Psoas muscle (tissue), 8 donors: ENCODE measurements around the gene USP15. TPM values are rescaled to one million over a fixed set of nuclear protein-coding genes. Genes with fewer than 3 reads are reported as not detected.

ENCODE experiments used
- ATAC-seq, 4 donors: fragments of 200-7000 bp; cut with Tn5 transposase; one replicate each; pipeline ENCODE4 v1.9.1; 2020; ENCODE audit warnings: moderate library complexity in 3 of 4, mild to moderate bottlenecking in 2 of 4
- DNase-seq, 2 donors: peaks; one replicate each; pipeline ENCODE4 v3.0.0-alpha.2; 2020
- H3K27ac ChIP-seq: fragments of 200-600 bp; one replicate; pipeline ENCODE4 v1.8.0; 2022
- H3K27me3 ChIP-seq, 3 donors: fragments of 200-600 bp in 1 of 3; one replicate each; pipeline versions ENCODE4 v1.6.1 to v1.8.0; 2013 to 2022; ENCODE audit warnings: low read length in 2 of 3, mild to moderate bottlenecking in 2 of 3, moderate library complexity in 1 of 3; ENCODE audit not compliant: insufficient read depth in 3 of 3
- H3K36me3 ChIP-seq, 2 donors: fragments of 200-600 bp in 1 of 2; one replicate each; pipeline versions ENCODE4 v1.6.1 to v1.8.0; 2013 to 2022; ENCODE audit warnings: low read depth in 1 of 2, mild to moderate bottlenecking in 1 of 2, moderate library complexity in 1 of 2; ENCODE audit not compliant: insufficient read depth in 1 of 2
- H3K4me1 ChIP-seq: fragments of 200-600 bp; one replicate; pipeline ENCODE4 v1.8.0; 2022
- H3K4me3 ChIP-seq: fragments of 200-600 bp; one replicate; pipeline ENCODE4 v1.8.0; 2022; ENCODE audit warnings: mild to moderate bottlenecking
- H3K9me3 ChIP-seq: fragments of 200-600 bp; one replicate; pipeline ENCODE4 v1.8.0; 2022
- CTCF ChIP-seq: fragments of 200-600 bp; IDR thresholded peaks from one replicate; pipeline ENCODE4 v1.8.0; 2022; ENCODE audit warnings: antibody characterized with exemption
- WGBS, 3 donors: extraction: QIAGEN DNeasy Blood & Tissue Kit; methylation state at CpG; one replicate each; pipeline versions ENCODE4 v1.1.6 to v1.1.7; 2013; 5-methylcytosine and 5-hydroxymethylcytosine counted together
- intact Hi-C, 2 donors: fragments of 100-400 bp; cut with DNase I; formaldehyde crosslinking; loops; one replicate each; pipeline versions ENCODE4 v1.11.0 to v1.14.2; 2022
- polyA plus RNA-seq, 3 donors: library from polyadenylated mRNA; stranded (reverse); fragments of 200-250 nt; gene quantifications; one replicate each; pipeline ENCODE4 v1.2.3, GENCODE V29; 2013
- total RNA-seq, 4 donors: library from RNA; stranded (reverse); fragmentation: NEBNext Ultra II Directional in 2 of 4; extraction: Animal tissue kit (Norgen Biotek cat#: 25700) in 2 of 4; gene quantifications; one replicate each; pipeline versions ENCODE4 v1.2.1 to v1.2.4, GENCODE V29; 2021 to 2023
- donor health status: healthy with polysubstance abuse.
- donor health status: DM: no; HTN: no; CAD: no; lungs with moderate emphysema.
- donor health status: Bipolar disorder and iron deficiency.
- donor health status: healthy.
- donor health status: DM: yes; HTN: yes; CAD: no.
- donor health status: DM: no; HTN: no; CAD: no.
- donor health status: DM: no; HTN: no; CAD: no.
- donor health status: DM: yes; HTN: yes; CAD: no.

The USP15 gene
- total and polyA plus RNA-seq, 7 donors, result 27.6 to 65.6 (median 48.7) TPM

GRCh38 chr12:62215506-62215905, 44.7 kb upstream of the USP15 start:
- ATAC-seq (no peak), DNase-seq (no peak)
- Histone ChIP-seq H3K9me3 (no peaks in the 10 kb centered on the region), H3K27ac (no peak overlapping the region), H3K4me1 (no peaks in the 10 kb centered on the region), H3K4me3 (no peak overlapping the region), H3K36me3 (no peaks in the 10 kb centered on the region), H3K27me3 (no peaks in the 10 kb centered on the region)
- intact Hi-C loops, result no loop called here
- no peak for TF ChIP-seq CTCF
- WGBS, 3 donors, result 52 to 64% (median 52%) methylated on average over 2 of the region's 2 CpGs

GRCh38 chr12:62217466-62218194, 42.6 kb upstream of the USP15 start:
- no peaks in the 10 kb centered on the region for H3K9me3 ChIP-seq
- no peak for DNase-seq
- TF ChIP-seq CTCF, result no peak
- H3K27ac ChIP-seq, result no peak overlapping the region
- H3K4me1 ChIP-seq, result no peaks in the 10 kb centered on the region
- no peak overlapping the region for H3K4me3 ChIP-seq
- no peaks in the 10 kb centered on the region for H3K36me3 ChIP-seq
- intact Hi-C loops, result no loop called here
- 93 to 96% (median 95%) methylated on average over 6 of the region's 6 CpGs for WGBS, 3 donors
- H3K27me3 ChIP-seq, result no peaks in the 10 kb centered on the region
- no peak for ATAC-seq

DNA sequence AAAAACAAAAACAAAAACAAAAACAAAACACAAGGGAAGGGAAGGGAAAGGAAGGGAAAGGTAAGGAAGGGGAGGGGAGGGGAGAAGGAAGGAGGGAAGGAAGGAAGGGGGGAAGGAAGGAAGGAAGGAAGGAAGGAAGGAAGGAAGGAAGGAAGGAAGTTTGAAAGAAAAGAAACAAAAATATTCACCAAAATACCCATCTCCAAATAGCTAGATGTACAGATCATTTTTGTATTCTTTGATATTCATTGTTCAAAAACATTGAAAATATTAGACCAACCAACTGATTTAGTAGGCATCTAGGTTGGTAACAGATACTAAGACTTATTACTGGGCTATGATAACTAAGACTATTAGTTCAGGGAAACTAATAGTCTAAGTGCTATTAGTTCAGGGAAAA, 39.1 kb upstream of the USP15 start:
- intact Hi-C loops, result no loop called here
- TF ChIP-seq CTCF, result no peak
- no peak for DNase-seq

DNA sequence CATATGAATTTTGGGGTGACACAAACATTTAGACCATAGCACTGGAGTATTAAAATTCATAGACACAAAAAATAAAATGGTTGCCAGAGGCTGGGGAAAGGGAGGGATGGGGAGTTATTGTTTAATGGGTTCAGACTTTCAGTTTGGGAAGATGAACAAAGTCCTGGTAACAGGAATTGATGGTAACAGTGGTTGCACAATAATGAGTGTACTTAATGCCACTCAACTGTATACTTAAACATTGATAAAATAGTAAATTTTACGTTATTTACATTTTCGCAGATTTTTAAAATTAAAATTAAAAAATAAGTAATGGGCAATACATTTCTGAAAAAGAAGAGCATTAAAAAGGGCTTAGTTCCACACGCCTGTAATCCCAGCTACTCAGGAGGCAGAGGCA, 35.6 kb upstream of the USP15 start:
- 65 to 89% (median 73%) methylated on average over 3 of the region's 3 CpGs for WGBS, 3 donors
- Histone ChIP-seq H3K4me3 (no peak overlapping the region), H3K27me3 (no peaks in the 10 kb centered on the region), H3K9me3 (no peaks in the 10 kb centered on the region), H3K4me1 (no peaks in the 10 kb centered on the region), H3K36me3 (no peaks in the 10 kb centered on the region), H3K27ac (no peak overlapping the region)
- no peak for TF ChIP-seq CTCF
- no peak for ATAC-seq
- no peak for DNase-seq
- intact Hi-C loops, result no loop called here

More for the DNA sequence above, 39.1 kb upstream of the USP15 start:
- H3K27me3 ChIP-seq, result no peaks in the 10 kb centered on the region
- H3K36me3 ChIP-seq, result no peaks in the 10 kb centered on the region
- no peaks in the 10 kb centered on the region for H3K4me1 ChIP-seq
- H3K9me3 ChIP-seq, result no peaks in the 10 kb centered on the region
- no peak for ATAC-seq
- H3K4me3 ChIP-seq, result no peak overlapping the region
- H3K27ac ChIP-seq, result no peak overlapping the region

DNA sequence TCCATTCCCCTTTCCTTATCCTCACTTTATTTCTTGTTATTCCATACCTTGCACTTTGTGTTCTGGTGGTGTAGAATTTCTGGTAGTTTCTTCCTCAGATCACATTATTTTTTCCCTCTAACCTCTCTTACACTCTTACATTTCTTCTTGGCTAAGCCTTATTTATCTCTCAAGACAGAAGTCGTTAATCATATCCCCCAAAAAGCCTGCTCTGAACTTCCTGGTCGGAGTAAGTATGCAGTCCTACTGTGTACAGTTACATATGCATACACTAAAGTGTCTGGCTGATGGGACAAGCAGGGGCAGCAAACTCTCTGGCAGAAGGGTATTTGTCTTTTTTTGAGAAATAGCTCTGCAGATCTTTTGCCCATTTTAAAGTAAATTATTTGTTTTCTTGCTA, 33.1 kb upstream of the USP15 start:
- no peak overlapping the region for H3K4me3 ChIP-seq
- TF ChIP-seq CTCF, result no peak
- DNase-seq (no peak), ATAC-seq (no peak)
- H3K27ac ChIP-seq, result no peak overlapping the region
- no peaks in the 10 kb centered on the region for H3K27me3 ChIP-seq
- 46 to 56% (median 49%) methylated on average over 2 of the region's 2 CpGs for WGBS, 3 donors
- intact Hi-C loops, result no loop called here
- H3K4me1 ChIP-seq, result no peaks in the 10 kb centered on the region
- H3K36me3 ChIP-seq, result no peaks in the 10 kb centered on the region
- no peaks in the 10 kb centered on the region for H3K9me3 ChIP-seq
